ENCODE measurements around the gene UQCC5.

GRCh38 chr3:52528586-52529375, 7.6 kb upstream of the UQCC5 start:
- TF ChIP-seq CTCF (IDR thresholded peaks at IDR 0.05): no peak
- TF ChIP-seq POLR2AphosphoS5 (IDR thresholded peaks at IDR 0.05): no peak

Data from prostate gland (tissue), 2 donors.